Activated CD4-positive, alpha-beta T cell treated with anti-CD3 and anti-CD28 coated beads for 36 hours (primary cell): ENCODE data around the gene HOXD12. TPM values are rescaled to one million over a fixed set of nuclear protein-coding genes. Genes with fewer than 3 reads are reported as not detected.

Experiments
- ATAC-seq: fragments of 200-7000 bp; cut with Tn5 transposase; one replicate; pipeline ENCODE4 v1.10.0; 2021; ENCODE audit warnings: mild to moderate bottlenecking, moderate library complexity
- CTCF ChIA-PET: fragments of 350-600 bp; sonication (Branson Sonifier 250); formaldehyde crosslinking; loops from one replicate; lab custom pipeline; 2021; ENCODE audit warnings: antibody characterized with exemption; lab: Charles Lee
- POLR2A ChIA-PET: fragments of 350-600 bp; sonication (Branson Sonifier 250); formaldehyde crosslinking; loops from one replicate; lab custom pipeline; 2021; ENCODE audit warnings: antibody characterized with exemption, inconsistent platforms; lab: Charles Lee
- DNase-seq: peaks from one replicate; pipeline ENCODE4 v3.0.0-alpha.2; 2020
- H3K27ac Mint-ChIP-seq: one replicate; pipeline ENCODE4 v1.8.0; 2021; ENCODE audit warnings: mixed read lengths
- H3K27me3 Mint-ChIP-seq: one replicate; pipeline ENCODE4 v1.8.0; 2021; ENCODE audit warnings: mixed read lengths
- H3K36me3 Mint-ChIP-seq: one replicate; pipeline ENCODE4 v1.8.0; 2021; ENCODE audit warnings: low read depth, mixed read lengths
- H3K4me1 Mint-ChIP-seq: one replicate; pipeline ENCODE4 v1.8.0; 2021; ENCODE audit warnings: mixed read lengths
- H3K4me3 Mint-ChIP-seq: one replicate; pipeline ENCODE4 v1.8.0; 2021; ENCODE audit warnings: mild to moderate bottlenecking, moderate library complexity, mixed read lengths
- H3K9me3 Mint-ChIP-seq: one replicate; pipeline ENCODE4 v1.8.0; 2021; ENCODE audit warnings: low read depth, mixed read lengths
- intact Hi-C, 2 experiments: fragments of 100-400 bp; cut with DNase I in 1 of 2; cut with micrococcal nuclease in 1 of 2; formaldehyde crosslinking; loops; one replicate each; pipeline versions ENCODE4 v1.14.2 to v1.15.1; 2022 to 2024; cut with DNase I, micrococcal nuclease
- total RNA-seq, 2 experiments: library from RNA; stranded (reverse); gene quantifications; one replicate each; pipeline ENCODE4 v1.2.3, GENCODE V29; 2021

The HOXD12 gene
- total RNA-seq, 2 experiments from 2014 or later, result not detected

DNA sequence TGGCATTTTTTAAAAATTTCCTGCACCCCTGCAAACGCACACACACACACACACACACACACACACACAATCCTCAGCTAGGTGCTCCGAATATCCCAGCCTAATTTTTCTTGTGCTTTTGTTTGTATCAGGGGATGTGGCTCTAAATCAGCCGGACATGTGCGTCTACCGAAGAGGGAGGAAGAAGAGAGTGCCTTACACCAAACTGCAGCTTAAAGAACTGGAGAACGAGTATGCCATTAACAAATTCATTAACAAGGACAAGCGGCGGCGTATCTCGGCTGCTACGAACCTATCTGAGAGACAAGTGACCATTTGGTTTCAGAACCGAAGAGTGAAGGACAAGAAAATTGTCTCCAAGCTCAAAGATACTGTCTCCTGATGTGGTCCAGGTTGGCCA lies 5.2 kb upstream of the HOXD12 start:
- no peaks in the 10 kb centered on the region for H3K36me3 Mint-ChIP-seq
- intact Hi-C loops, result loop anchor here in 1 of 2 experiments (10.0 kb wide), 1 partner anchor 1060 kb away; no protein-coding TSS in a partner anchor
- H3K4me1 Mint-ChIP-seq, result peaks cover 35% of the 10 kb centered on the region
- H3K27ac Mint-ChIP-seq, result no peak overlapping the region
- ChIA-PET POLR2A (no interaction called here), CTCF (interaction anchor here (0.6 to 1.2 kb wide), 4 partner anchors 17 to 522 kb away, joined by 3 to 5 read pairs (median 3); no protein-coding TSS in a partner anchor)
- H3K9me3 Mint-ChIP-seq, result no peaks in the 10 kb centered on the region
- peaks cover 83% of the 10 kb centered on the region for H3K27me3 Mint-ChIP-seq
- H3K4me3 Mint-ChIP-seq, result no peak overlapping the region
- DNase-seq (no peak), ATAC-seq (no peak)

DNA sequence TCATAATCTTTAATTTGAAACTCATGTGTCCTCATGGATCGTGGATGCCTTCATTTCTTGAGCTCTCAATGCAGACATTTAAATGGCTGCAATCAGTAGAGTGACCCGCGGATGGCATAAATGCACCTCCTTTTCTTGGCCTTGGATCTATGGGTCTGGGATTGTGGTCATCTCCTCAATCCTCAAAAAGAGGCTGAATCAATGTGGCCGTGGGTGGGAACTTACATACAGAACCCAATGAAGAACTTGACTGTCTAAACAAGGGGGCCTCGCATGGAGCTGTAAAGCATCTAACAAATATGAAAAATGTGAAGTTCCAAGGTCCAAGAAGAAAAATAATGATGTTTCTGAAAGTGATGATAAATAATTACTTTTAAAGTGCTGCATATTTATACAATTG lies 4.2 kb upstream of the HOXD12 start:
- peaks cover 35% of the 10 kb centered on the region for H3K4me1 Mint-ChIP-seq
- H3K9me3 Mint-ChIP-seq, result no peaks in the 10 kb centered on the region
- H3K36me3 Mint-ChIP-seq, result no peaks in the 10 kb centered on the region
- ATAC-seq (no peak), DNase-seq (no peak)
- H3K4me3 Mint-ChIP-seq, result no peak overlapping the region
- ChIA-PET POLR2A (no interaction called here), CTCF (interaction anchor here (0.5 to 4.7 kb wide), 10 partner anchors 15 to 844 kb away, joined by 3 to 86 read pairs (median 4); no protein-coding TSS in a partner anchor)
- intact Hi-C loops, result loop anchor here (5.0 to 10.0 kb wide), 4 partner anchors 93 to 1393 kb away; partner anchors contain the start of gene LNPK (in 1 of the 2)
- peaks cover 78% of the 10 kb centered on the region for H3K27me3 Mint-ChIP-seq
- H3K27ac Mint-ChIP-seq, result no peak overlapping the region

DNA sequence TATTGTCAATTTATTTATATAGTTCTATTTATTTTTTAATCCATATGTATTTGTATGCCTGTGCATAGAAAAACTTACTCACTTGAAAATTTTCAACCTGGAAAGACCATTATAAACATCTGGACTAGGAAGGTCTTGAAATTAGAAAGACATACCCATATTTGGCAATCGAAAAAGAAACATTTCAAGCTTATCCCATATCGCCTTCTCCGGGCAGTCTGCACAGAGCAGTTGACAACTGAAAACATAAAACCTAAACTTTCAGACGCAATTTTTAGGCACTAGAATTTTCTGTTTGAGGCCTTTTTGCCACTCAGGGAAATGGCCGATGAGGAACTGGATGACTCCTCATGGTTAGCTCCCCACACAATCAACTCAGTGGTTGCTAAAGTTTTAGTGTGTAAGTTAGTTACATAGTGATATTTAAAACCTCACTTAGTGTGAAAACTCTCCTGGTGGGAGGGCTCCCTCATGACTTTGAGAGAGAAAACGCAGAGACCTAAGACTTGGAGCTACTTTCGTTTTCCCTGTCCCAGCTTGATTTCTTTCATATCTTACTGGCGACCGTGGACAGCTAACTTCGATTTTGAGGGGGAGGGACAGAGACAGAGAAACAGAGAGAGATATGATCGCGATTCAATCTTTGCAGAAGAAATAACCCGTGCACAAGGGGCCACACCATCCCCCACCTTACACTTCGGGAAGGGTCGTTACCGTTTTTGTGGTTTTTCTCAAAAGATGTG lies 3.2 kb upstream of the HOXD12 start:
- POLR2A ChIA-PET, result no interaction called here
- CTCF ChIA-PET, result interaction anchor here (0.6 to 4.7 kb wide), 18 partner anchors 11 to 1347 kb away, joined by 3 to 86 read pairs (median 4); no protein-coding TSS in a partner anchor
- Mint-ChIP-seq H3K27ac (no peak overlapping the region), H3K36me3 (no peaks in the 10 kb centered on the region), H3K27me3 (peaks cover 77% of the 10 kb centered on the region), H3K4me1 (peaks cover 35% of the 10 kb centered on the region), H3K9me3 (no peaks in the 10 kb centered on the region), H3K4me3 (peak overlapping the region; percentile 50)
- intact Hi-C loops, result loop anchor here (2.0 to 10.0 kb wide), 8 partner anchors 94 to 1394 kb away; partner anchors contain the start of gene LNPK (in 1 of the 2)
- no peak for DNase-seq
- ATAC-seq, result no peak

DNA sequence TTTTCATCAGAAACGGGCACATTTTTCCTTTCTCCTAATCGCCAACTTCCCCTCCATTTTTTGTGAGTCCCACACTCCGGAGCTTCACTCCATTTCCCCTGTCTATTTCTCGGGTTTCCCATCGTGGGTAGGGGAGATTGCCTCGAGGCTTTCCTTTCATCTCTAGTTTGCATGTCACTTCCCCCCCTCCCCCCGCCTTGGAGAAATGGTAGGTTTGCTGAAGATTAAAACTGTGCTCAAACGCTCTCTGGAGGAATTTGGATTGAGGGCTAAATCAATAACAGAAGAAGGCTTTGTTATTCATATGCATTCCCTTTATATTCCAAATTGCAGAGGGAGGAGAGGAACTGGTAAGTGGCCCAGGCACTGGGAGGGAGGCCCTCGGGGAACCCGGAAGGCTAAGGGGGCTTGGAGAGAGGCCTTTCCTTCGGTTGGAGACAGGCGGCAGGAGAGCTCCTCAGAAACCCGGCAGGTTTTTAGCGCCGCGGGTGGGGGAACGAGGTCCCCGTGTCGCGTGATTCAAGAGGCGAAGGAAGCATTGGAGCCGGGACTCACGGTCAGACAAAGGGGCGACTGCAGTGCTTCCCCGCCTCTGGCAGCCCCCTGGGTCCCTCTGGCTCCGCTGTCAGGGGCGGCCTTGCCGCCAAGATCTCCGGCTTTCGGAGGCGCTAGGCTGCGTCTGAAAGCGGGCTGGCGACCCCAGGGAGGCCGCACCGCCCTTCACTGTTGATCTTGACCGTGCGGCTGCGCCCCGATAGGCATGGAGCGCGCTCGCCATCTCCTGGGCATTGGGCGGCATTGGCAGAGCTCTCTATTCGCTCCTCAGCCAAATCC lies 2.4 kb upstream of the HOXD12 start:
- peak overlapping the region; percentile 50 for H3K4me3 Mint-ChIP-seq
- CTCF ChIA-PET, result interaction anchor here (0.6 to 4.7 kb wide), 33 partner anchors 9 to 1374 kb away, joined by 3 to 86 read pairs (median 4); no protein-coding TSS in a partner anchor
- H3K27ac Mint-ChIP-seq, result no peak overlapping the region
- POLR2A ChIA-PET, result interaction anchor here (0.5 to 0.7 kb wide), 2 partner anchors 1084 to 1873 kb away, joined by 3 read pairs; no protein-coding TSS in a partner anchor
- no peaks in the 10 kb centered on the region for H3K36me3 Mint-ChIP-seq
- H3K4me1 Mint-ChIP-seq, result peaks cover 27% of the 10 kb centered on the region
- peak; percentile 86 for ATAC-seq
- DNase-seq, result peak; percentile 78
- H3K9me3 Mint-ChIP-seq, result no peaks in the 10 kb centered on the region
- peaks cover 77% of the 10 kb centered on the region for H3K27me3 Mint-ChIP-seq
- intact Hi-C loops, result loop anchor here (1.0 to 10.0 kb wide), 10 partner anchors 95 to 1395 kb away; partner anchors contain the start of gene LNPK (in 1 of the 2)

DNA sequence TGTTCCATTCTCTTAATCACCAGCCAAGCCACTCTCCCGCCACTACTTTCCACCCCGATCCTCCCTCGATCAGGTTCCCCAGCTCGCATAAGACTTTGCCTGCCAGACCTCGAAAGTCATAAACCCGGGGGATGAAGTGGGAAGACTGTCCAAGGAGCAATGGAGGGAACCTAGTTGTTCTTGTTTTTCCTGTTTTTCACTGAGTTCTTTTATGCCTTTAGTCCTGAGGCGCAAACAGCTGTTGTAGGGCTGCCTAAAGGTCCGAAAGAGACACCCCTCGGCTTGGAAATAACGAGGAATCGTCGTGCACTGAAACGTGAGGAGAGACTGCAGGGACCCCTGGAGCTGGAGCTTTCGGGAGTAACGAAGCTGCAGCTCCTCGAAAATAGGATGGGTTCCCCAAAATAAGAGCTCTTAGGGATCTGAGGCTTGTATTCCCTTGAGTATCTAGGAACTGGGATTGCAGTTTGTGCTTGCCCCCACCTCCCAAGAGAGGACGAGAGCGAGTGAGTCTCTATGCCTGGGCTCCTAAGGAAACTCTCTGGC lies 1.7 kb upstream of the HOXD12 start:
- ATAC-seq (no peak), DNase-seq (no peak)
- ChIA-PET CTCF (interaction anchor here (0.6 to 4.7 kb wide), 27 partner anchors 10 to 1374 kb away, joined by 3 to 86 read pairs (median 4); no protein-coding TSS in a partner anchor), POLR2A (interaction anchor here (0.5 to 0.7 kb wide), 2 partner anchors 1085 to 1872 kb away, joined by 3 read pairs; no protein-coding TSS in a partner anchor)
- H3K27ac Mint-ChIP-seq, result no peak overlapping the region
- intact Hi-C loops, result loop anchor here (1.0 to 10.0 kb wide), 10 partner anchors 96 to 1396 kb away; partner anchors contain the start of gene LNPK (in 1 of the 2)
- peaks cover 27% of the 10 kb centered on the region for H3K4me1 Mint-ChIP-seq
- H3K4me3 Mint-ChIP-seq, result peak overlapping the region; percentile 50
- H3K9me3 Mint-ChIP-seq, result no peaks in the 10 kb centered on the region
- peaks cover 83% of the 10 kb centered on the region for H3K27me3 Mint-ChIP-seq
- H3K36me3 Mint-ChIP-seq, result no peaks in the 10 kb centered on the region

DNA sequence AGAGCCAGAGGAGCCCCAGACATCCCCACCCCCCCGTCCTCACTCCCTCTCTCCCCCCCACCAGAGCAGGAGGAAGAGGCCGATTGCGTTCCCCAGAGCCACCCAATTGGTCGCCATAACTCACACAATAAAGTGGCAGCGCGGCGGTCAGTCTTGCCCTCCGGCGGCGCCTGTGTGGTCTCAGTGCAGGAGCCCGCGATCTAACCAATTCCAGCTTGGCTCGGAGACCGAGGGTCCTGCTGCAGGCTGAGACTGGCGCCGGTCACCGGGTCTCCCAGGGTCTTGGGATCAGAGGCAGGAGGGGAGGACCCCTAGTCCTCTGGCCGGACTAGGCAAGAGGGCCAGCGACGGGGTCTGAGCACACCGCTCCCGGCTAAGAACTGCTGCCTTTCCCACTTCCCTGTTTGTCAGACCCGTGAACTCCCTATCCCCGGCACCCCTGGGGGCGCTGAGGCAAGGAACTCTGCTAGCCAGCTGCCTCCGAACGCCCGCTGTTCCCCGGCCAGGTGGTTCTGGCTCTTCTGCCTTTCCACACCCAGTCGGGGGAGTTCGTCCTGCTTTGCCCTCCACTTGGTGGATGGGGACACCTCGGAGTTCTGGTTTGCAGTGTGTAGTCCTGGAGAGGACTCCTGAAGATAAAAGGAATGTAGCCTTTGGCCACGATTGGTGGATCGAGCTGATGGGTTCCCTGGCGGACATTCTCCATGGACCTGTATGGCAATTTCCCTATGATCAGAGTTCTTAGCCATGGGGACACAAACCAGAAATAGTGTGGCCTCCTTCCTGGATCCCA lies 1.0 kb upstream of the HOXD12 start:
- ATAC-seq (no peak), DNase-seq (no peak)
- POLR2A ChIA-PET, result no interaction called here
- H3K9me3 Mint-ChIP-seq, result no peaks in the 10 kb centered on the region
- intact Hi-C loops, result loop anchor here (1.0 to 10.0 kb wide), 5 partner anchors 16 to 1396 kb away; partner anchors contain the start of gene LNPK (in 1 of the 2)
- peaks cover 83% of the 10 kb centered on the region for H3K27me3 Mint-ChIP-seq
- peaks cover 22% of the 10 kb centered on the region for H3K4me1 Mint-ChIP-seq
- CTCF ChIA-PET, result interaction anchor here (0.6 to 4.7 kb wide), 16 partner anchors 10 to 932 kb away, joined by 3 to 86 read pairs (median 4); partner anchors contain the start of gene HOXD10
- no peaks in the 10 kb centered on the region for H3K36me3 Mint-ChIP-seq
- H3K4me3 Mint-ChIP-seq, result no peak overlapping the region
- no peak overlapping the region for H3K27ac Mint-ChIP-seq

DNA sequence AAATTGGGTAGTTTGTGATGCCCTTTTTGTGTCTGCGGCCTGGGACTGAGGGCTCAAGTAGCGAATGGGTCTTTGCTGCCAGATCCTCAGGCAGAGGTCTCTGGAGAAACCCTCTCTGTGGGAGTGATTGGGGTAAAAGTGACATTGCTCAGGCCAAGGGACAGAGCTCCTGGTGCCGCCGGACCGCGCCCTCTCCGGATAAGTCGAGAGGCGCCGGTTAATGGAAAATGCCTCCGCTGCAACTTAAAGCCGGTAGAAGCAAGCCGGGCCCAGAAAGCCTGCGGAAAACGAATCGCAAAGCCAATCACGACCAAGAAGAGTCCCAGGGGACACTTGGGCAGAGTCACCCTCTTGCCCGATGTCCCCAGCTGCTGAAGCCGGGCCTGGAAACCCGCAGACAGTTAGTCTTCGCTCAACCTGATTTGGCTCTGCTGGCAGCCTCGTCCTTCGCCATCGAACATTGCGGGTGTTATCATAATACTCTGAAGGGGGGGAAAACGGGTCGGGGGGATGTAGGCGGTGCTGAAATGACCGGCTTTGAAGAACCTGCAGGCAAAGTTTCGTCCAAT lies 352 bp upstream of the HOXD12 start:
- intact Hi-C loops, result loop anchor here (1.0 to 10.0 kb wide), 5 partner anchors 17 to 1397 kb away; partner anchors contain the start of gene LNPK (in 1 of the 2)
- no peak for DNase-seq
- Mint-ChIP-seq H3K4me3 (no peak overlapping the region), H3K27ac (no peak overlapping the region), H3K9me3 (no peaks in the 10 kb centered on the region), H3K4me1 (peaks cover 19% of the 10 kb centered on the region), H3K36me3 (no peaks in the 10 kb centered on the region), H3K27me3 (peaks cover 83% of the 10 kb centered on the region)
- no peak for ATAC-seq
- POLR2A ChIA-PET, result no interaction called here
- CTCF ChIA-PET, result interaction anchor here (0.7 to 4.7 kb wide), 2 partner anchors 17 to 410 kb away, joined by 4 to 86 read pairs; partner anchors contain the start of gene HOXD10

DNA sequence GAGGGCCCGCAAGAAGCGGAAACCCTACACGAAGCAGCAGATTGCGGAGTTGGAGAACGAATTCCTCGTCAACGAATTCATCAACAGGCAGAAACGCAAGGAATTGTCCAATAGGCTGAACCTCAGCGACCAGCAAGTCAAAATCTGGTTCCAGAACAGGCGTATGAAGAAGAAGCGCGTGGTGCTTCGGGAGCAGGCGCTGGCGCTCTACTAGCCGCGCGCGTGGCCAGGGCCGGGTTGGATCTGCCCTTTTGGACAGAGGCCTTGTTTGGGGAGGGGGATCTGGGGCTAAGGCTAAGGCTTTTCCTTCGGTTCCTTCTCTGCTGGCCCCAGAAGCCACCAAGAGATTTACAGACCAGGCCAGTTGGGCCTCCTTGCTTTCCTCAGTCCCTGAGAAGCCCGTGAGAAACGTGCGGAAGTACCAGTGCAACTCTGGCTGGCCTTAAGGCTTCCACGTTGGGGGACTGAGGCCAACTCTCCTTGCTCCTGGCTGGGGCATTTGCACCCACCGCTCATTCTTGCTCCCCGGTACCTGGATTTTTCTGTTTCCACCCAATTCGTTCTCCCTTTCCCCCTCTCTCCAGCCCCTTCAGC lies 1.0 kb downstream of the HOXD12 start:
- CTCF ChIA-PET, result interaction anchor here (1.3 kb wide), 1 partner anchor 20 kb away, joined by 3 read pairs; no protein-coding TSS in a partner anchor
- no peak overlapping the region for H3K4me3 Mint-ChIP-seq

DNA sequence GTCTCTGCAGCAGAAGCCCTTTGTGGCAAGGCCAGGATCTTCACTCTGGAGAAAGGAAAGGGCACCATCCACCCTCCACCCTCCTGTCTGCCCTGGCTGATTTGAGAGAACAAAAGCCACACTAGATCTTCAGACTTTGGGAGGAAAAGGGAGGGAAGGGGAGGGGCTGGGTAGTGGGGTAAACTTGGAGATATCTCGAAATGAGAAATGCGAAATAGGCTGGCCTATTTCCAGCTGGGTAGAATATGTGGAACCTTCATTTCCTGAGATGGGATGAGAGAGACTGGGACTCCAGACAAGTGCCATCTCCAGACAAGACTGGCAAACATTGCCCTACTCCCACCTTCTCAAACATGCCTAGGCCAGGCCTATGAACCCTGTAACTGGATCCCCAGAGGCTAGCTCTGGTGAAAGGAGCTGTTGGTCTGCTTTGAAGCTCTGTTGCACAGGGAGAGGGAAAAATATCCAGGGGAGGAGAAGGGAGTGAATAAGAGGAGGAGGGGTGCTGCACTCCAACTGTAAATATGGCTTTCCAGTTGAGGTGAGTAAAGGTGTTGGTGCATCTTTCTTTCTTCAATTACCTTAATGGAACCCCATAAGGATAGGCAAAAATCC lies 1.7 kb downstream of the HOXD12 start:
- ChIA-PET POLR2A (no interaction called here), CTCF (interaction anchor here (0.6 to 1.5 kb wide), 5 partner anchors 10 to 83 kb away, joined by 3 to 5 read pairs (median 3); no protein-coding TSS in a partner anchor)
- ATAC-seq (no peak), DNase-seq (no peak)
- Mint-ChIP-seq H3K27me3 (peaks cover 84% of the 10 kb centered on the region), H3K4me3 (no peak overlapping the region), H3K9me3 (no peaks in the 10 kb centered on the region), H3K27ac (no peak overlapping the region), H3K36me3 (no peaks in the 10 kb centered on the region), H3K4me1 (peaks cover 32% of the 10 kb centered on the region)
- intact Hi-C loops, result no loop called here

More for the DNA sequence above, 1.0 kb downstream of the HOXD12 start:
- intact Hi-C loops, result no loop called here
- no peak for ATAC-seq
- Mint-ChIP-seq H3K36me3 (no peaks in the 10 kb centered on the region), H3K4me1 (peaks cover 27% of the 10 kb centered on the region), H3K9me3 (no peaks in the 10 kb centered on the region), H3K27me3 (peaks cover 82% of the 10 kb centered on the region), H3K27ac (no peak overlapping the region)
- POLR2A ChIA-PET, result no interaction called here
- no peak for DNase-seq
